Natural killer cell (primary cell): ENCODE results near the gene PRRT2. TPM values are rescaled to one million over a fixed set of nuclear protein-coding genes. Genes with fewer than 3 reads are reported as not detected.

ENCODE experiments used
- ATAC-seq, 3 donors: fragments of 150-1000 bp in 2 of 3; fragments of 200-7000 bp in 1 of 3; cut with Tn5 transposase; 1 replicate in 1 of 3; 2 replicates in 2 of 3; pipeline ENCODE4 v1.10.0; 2021; ENCODE audit warnings: mild to moderate bottlenecking in 2 of 3, moderate library complexity in 2 of 3
- DNase-seq, 2 donors: peaks; one replicate each; pipeline versions ENCODE4 v3.0.0 to v3.0.0-alpha.2; 2013 to 2021; ENCODE audit warnings: mixed read lengths in 1 of 2
- H3K27ac ChIP-seq: one replicate; pipeline ENCODE4 v1.5.1; 2013; ENCODE audit warnings: mild to moderate bottlenecking, low read length
- H3K27me3 ChIP-seq: one replicate; pipeline ENCODE4 v1.6.1; 2013; ENCODE audit warnings: low read length; ENCODE audit not compliant: control insufficient read depth, insufficient read depth
- H3K36me3 ChIP-seq: one replicate; pipeline ENCODE4 v1.6.1; 2013; ENCODE audit warnings: low read length; ENCODE audit not compliant: control insufficient read depth, insufficient read depth
- H3K4me1 ChIP-seq: one replicate; pipeline ENCODE4 v1.6.1; 2013; ENCODE audit warnings: low read length; ENCODE audit not compliant: control insufficient read depth, insufficient read depth
- H3K4me3 ChIP-seq: one replicate; pipeline ENCODE4 v1.5.1; 2013; ENCODE audit warnings: low read length
- H3K9me3 ChIP-seq: one replicate; pipeline ENCODE4 v1.6.1; 2013; ENCODE audit warnings: low read length; ENCODE audit not compliant: control insufficient read depth, insufficient read depth
- H3K27ac Mint-ChIP-seq, 2 donors: one replicate each; pipeline ENCODE4 v1.8.0; 2022; ENCODE audit warnings: mild to moderate bottlenecking in 2 of 2, mixed read lengths in 2 of 2, moderate library complexity in 1 of 2
- H3K27me3 Mint-ChIP-seq, 2 donors: one replicate each; pipeline ENCODE4 v1.8.0; 2022; ENCODE audit warnings: low read depth in 2 of 2, mixed read lengths in 2 of 2
- H3K36me3 Mint-ChIP-seq: one replicate; pipeline ENCODE4 v1.8.0; 2022; ENCODE audit warnings: mixed read lengths
- H3K4me1 Mint-ChIP-seq, 2 donors: one replicate each; pipeline ENCODE4 v1.8.0; 2022; ENCODE audit warnings: mixed read lengths in 2 of 2
- H3K4me3 Mint-ChIP-seq: one replicate; pipeline ENCODE4 v1.8.0; 2022; ENCODE audit warnings: mild to moderate bottlenecking, moderate library complexity, mixed read lengths
- H3K9me3 Mint-ChIP-seq, 2 donors: one replicate each; pipeline ENCODE4 v1.8.0; 2022; ENCODE audit warnings: mixed read lengths in 2 of 2
- CTCF ChIP-seq: fragments of 200-600 bp; IDR thresholded peaks from one replicate; pipeline ENCODE4 v1.8.0; 2022; ENCODE audit warnings: antibody characterized with exemption
- WGBS: methylation state at CpG from one replicate; pipeline ENCODE4 v1.1.7; 2013; ENCODE audit warnings: missing lambda C conversion rate; ENCODE audit not compliant: insufficient coverage; 5-methylcytosine and 5-hydroxymethylcytosine counted together
- intact Hi-C: fragments of 100-400 bp; cut with micrococcal nuclease; formaldehyde crosslinking; loops from one replicate; pipeline ENCODE4 v1.14.2; 2022
- total RNA-seq, 4 donors: library from RNA; stranded (reverse); fragments of 120-200 nt in 1 of 4; gene quantifications; one replicate each; pipeline versions ENCODE4 v1.2.3 to v1.2.4, GENCODE V29; 2013 to 2022

Gene PRRT2
- total RNA-seq, 3 donors from 2014 or later (not counting 1 experiment from before 2014, with no cell fraction given), result 0.70 to 1.4 (median 0.91) TPM

DNA sequence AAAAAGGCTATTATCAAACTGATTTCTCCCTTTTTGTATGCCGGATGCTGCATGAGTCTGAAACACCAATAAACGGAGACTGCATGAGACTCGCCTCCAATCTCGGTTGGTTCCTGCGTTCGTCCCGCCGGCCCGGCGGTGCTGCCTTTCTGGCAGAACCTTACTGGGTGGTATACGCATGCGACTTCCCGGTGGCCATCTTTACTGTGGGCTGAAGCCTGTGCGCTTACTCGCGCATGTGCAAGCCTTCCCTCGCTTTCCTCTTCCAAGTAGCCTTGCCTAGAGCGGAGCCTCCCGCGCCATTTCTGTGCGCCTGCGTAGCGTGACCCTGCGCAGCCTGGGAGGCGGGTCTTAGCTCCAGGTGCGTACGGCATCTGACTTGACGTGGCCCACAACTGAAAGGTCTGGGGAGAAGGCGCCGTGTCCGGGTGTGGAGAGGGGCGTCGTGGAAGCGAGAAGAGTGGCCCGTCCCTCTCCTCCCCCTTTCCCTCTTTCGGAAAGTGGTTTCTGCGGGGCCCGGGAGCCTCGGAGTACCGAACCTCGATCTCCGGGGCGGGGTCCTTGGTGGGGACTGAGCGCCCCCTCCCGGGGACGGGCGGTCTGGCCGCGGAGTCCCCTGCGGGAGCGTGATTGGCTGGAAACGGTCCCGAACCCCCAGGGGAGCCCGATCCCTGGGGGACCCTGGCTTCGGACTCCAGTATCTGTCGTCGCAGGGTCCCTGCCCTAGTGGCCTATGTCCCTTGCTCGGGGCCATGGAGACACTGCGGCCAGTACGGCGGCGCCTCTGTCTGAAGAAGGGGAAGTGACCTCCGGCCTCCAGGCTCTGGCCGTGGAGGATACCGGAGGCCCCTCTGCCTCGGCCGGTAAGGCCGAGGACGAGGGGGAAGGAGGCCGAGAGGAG is 4.0 kb downstream of the PRRT2 start, which contains the start of gene PAGR1:
PAGR1 (plus strand) TSS at position 360 of the 901 bp plus-strand sequence; CDS start at position 734, 374 bp downstream.
- TF ChIP-seq CTCF, result peak; percentile 97
- Mint-ChIP-seq H3K27ac (peak within 1 kb of the TSS; percentile 94 to 98), H3K4me3 (peak within 1 kb of the TSS; percentile 99), H3K9me3 (no peaks in the 10 kb centered on the region), H3K27me3 (peaks cover 0 to 2% of the 10 kb centered on the region in 2 donors), H3K36me3 (peaks cover 5% of the 10 kb centered on the region), H3K4me1 (peaks cover 59 to 81% of the 10 kb centered on the region in 2 donors)
- peak within 1 kb of the TSS; percentile 88 for H3K27ac ChIP-seq
- no peaks in the 10 kb centered on the region for H3K27me3 ChIP-seq
- intact Hi-C loops, result loop anchor here (1.0 to 5.0 kb wide), 5 partner anchors 9 to 116 kb away; partner anchors contain the start of genes CDIPT and KIF22
- H3K9me3 ChIP-seq, result no peaks in the 10 kb centered on the region
- H3K36me3 ChIP-seq, result peaks cover 11% of the 10 kb centered on the region
- under 1% methylated on average over 66 of the region's 70 CpGs for WGBS
- peak within 1 kb of the TSS; percentile 79 for H3K4me3 ChIP-seq
- DNase-seq (peak; percentile 96 to 100), ATAC-seq (peak; percentile 76 to 91 (median 78))
- peaks cover 63% of the 10 kb centered on the region for H3K4me1 ChIP-seq

GRCh38 chr16:29816694-29817441 is 4.9 kb downstream of the PRRT2 start:
- Mint-ChIP-seq H3K9me3 (no peaks in the 10 kb centered on the region), H3K27ac (peak overlapping the region; percentile 94 to 98), H3K36me3 (peaks cover 5% of the 10 kb centered on the region), H3K4me1 (peaks cover 58 to 81% of the 10 kb centered on the region in 2 donors), H3K27me3 (peaks cover 0 to 2% of the 10 kb centered on the region in 2 donors), H3K4me3 (peak overlapping the region; percentile 99)
- under 1% methylated on average over 34 of the region's 37 CpGs for WGBS
- peak overlapping the region; percentile 88 for H3K27ac ChIP-seq
- H3K4me3 ChIP-seq, result peak overlapping the region; percentile 79
- H3K27me3 ChIP-seq, result no peaks in the 10 kb centered on the region
- DNase-seq (peak; percentile 48 to 71), ATAC-seq (peak; percentile 12 to 35 (median 22))
- H3K4me1 ChIP-seq, result peaks cover 63% of the 10 kb centered on the region
- intact Hi-C loops, result loop anchor here (1.0 to 5.0 kb wide), 5 partner anchors 10 to 117 kb away; partner anchors contain the start of genes CDIPT and KIF22
- peaks cover 11% of the 10 kb centered on the region for H3K36me3 ChIP-seq
- TF ChIP-seq CTCF, result no peak
- no peaks in the 10 kb centered on the region for H3K9me3 ChIP-seq

GRCh38 chr16:29818082-29818481 is 6.1 kb downstream of the PRRT2 start:
- peaks cover 63 to 81% of the 10 kb centered on the region in 2 donors for H3K4me1 Mint-ChIP-seq
- Histone ChIP-seq H3K4me3 (no peak overlapping the region), H3K27ac (no peak overlapping the region), H3K27me3 (no peaks in the 10 kb centered on the region), H3K36me3 (peaks cover 11% of the 10 kb centered on the region), H3K4me1 (peaks cover 64% of the 10 kb centered on the region), H3K9me3 (no peaks in the 10 kb centered on the region)
- H3K9me3 Mint-ChIP-seq, result no peaks in the 10 kb centered on the region
- DNase-seq (no peak), ATAC-seq (no peak)
- H3K4me3 Mint-ChIP-seq, result peak overlapping the region; percentile 85
- intact Hi-C loops, result loop anchor here (5.0 kb wide), 1 partner anchor 44 kb away; the partner anchor contains the start of gene CDIPT
- 86% methylated on average over 4 of the region's 4 CpGs for WGBS
- peaks cover 0 to 2% of the 10 kb centered on the region in 2 donors for H3K27me3 Mint-ChIP-seq
- no peak for TF ChIP-seq CTCF
- peaks cover 5% of the 10 kb centered on the region for H3K36me3 Mint-ChIP-seq
- H3K27ac Mint-ChIP-seq, result peak overlapping the region; percentile 69 to 93
